LNCaP clone FGC (cell line): ENCODE measurements around the gene EMP1.

Experiments used
- DNase-seq: peaks from one replicate; pipeline ENCODE4 v3.0.0-alpha.2; 2011; ENCODE audit warnings: low read depth
- H3K4me3 ChIP-seq: 2 replicates; pipeline ENCODE4 v1.5.1; 2011; ENCODE audit warnings: mild to moderate bottlenecking, low read depth, low read length, control low read depth
- CTCF ChIP-seq: IDR thresholded peaks from 2 replicates; pipeline ENCODE4 v1.5.1; 2012; ENCODE audit warnings: mild to moderate bottlenecking; ENCODE audit not compliant: control insufficient read depth, insufficient read depth; ENCODE audit errors: extremely low read depth

Gene EMP1

GRCh38 chr12:13229504-13229903 is 33.0 kb downstream of the EMP1 start:
- no peak for DNase-seq
- no peak overlapping the region for H3K4me3 ChIP-seq
- no peak for TF ChIP-seq CTCF

GRCh38 chr12:13230500-13230899 is 34.0 kb downstream of the EMP1 start:
- TF ChIP-seq CTCF = no peak
- DNase-seq = no peak
- H3K4me3 ChIP-seq = no peak overlapping the region

- DNase-seq = no peak
- H3K4me3 ChIP-seq = no peak overlapping the region
- TF ChIP-seq CTCF = peak; percentile 81
Observed at GRCh38 chr12:13233830-13234641, 37.5 kb downstream of the EMP1 start.

GRCh38 chr12:13238204-13238603 is 41.7 kb downstream of the EMP1 start:
- TF ChIP-seq CTCF = no peak
- H3K4me3 ChIP-seq = no peak overlapping the region
- DNase-seq = no peak

GRCh38 chr12:13241833-13242488 is 45.4 kb downstream of the EMP1 start:
- TF ChIP-seq CTCF = no peak
- DNase-seq = no peak
- H3K4me3 ChIP-seq = no peak overlapping the region

- H3K4me3 ChIP-seq = no peak overlapping the region
- no peak for TF ChIP-seq CTCF
- no peak for DNase-seq
Observed at GRCh38 chr12:13242936-13243335, 46.4 kb downstream of the EMP1 start.

- TF ChIP-seq CTCF = no peak
- no peak overlapping the region for H3K4me3 ChIP-seq
- DNase-seq = no peak
Observed at GRCh38 chr12:13243516-13244070, 47.1 kb downstream of the EMP1 start.
